HCT116 (cell line): ENCODE results near the gene SPOPL. TPM values are rescaled to one million over a fixed set of nuclear protein-coding genes. Genes with fewer than 3 reads are reported as not detected.

ENCODE experiments used
- ATAC-seq: fragments of 200-7000 bp; cut with Tn5 transposase; 2 replicates; pipeline ENCODE4 v1.9.1; 2020; ENCODE audit warnings: mild to moderate bottlenecking, moderate library complexity
- BruUV-seq: library from RNA; stranded (reverse); fragments of 400-500 nt; replicated peaks from 2 replicates; lab custom pipeline; 2021; lab: Mats Ljungman, UMichigan
- CTCF ChIA-PET: fragments of 300-600 bp; sonication (Branson Sonifier 250); formaldehyde crosslinking; loops from one replicate; lab custom pipeline; 2021; ENCODE audit warnings: antibody characterized with exemption; lab: Charles Lee
- POLR2A ChIA-PET: fragments of 300-600, 350-600 bp; sonication (Branson Sonifier 250); formaldehyde crosslinking; loops from one replicate; lab custom pipeline; 2021; ENCODE audit warnings: antibody characterized with exemption; lab: Charles Lee
- RAD21 ChIA-PET, 2 experiments: fragments of 300-600 bp; sonication (Branson Sonifier 250); formaldehyde crosslinking; loops; one replicate each; lab custom pipeline; 2023; ENCODE audit warnings: low total read pairs in 2 of 2; ENCODE audit not compliant: uncharacterized antibody in 2 of 2, unreplicated experiment in 2 of 2, low non-redundant PET in 1 of 2; lab: Charles Lee
- DNase-seq: peaks from one replicate; pipeline ENCODE4 v3.0.0-alpha.2; 2010; ENCODE audit warnings: low read depth, low spot score
- H2AFZ ChIP-seq: fragments of 200-600 bp; shearing (Covaris generic), sonication (generic); 2 replicates; pipeline ENCODE4 v1.6.1; 2017; ENCODE audit warnings: low read depth, mixed run types, mixed read lengths, antibody characterized with exemption, low read length; ENCODE audit not compliant: poor library complexity, severe bottlenecking
- H3K27ac ChIP-seq: 2 replicates; pipeline ENCODE4 v1.5.1; 2012; ENCODE audit warnings: low read depth, low read length
- H3K27me3 ChIP-seq: fragments of 200-600 bp; sonication (generic); 2 replicates; pipeline ENCODE4 v1.6.1; 2016; ENCODE audit warnings: mixed run types, low read length, mixed read lengths; ENCODE audit not compliant: insufficient read depth
- H3K36me3 ChIP-seq, 2 experiments: fragments of 200-500 bp in 1 of 2; fragments of 200-600 bp in 1 of 2; sonication (Bioruptor generic) in 1 of 2; sonication (generic) in 1 of 2; 2 replicates each; pipeline versions ENCODE4 v1.5.1 to v1.6.1; 2014 to 2016; ENCODE audit warnings: low read length in 2 of 2, inconsistent platforms in 1 of 2, mixed read lengths in 1 of 2, mixed run types in 1 of 2; ENCODE audit not compliant: insufficient read depth in 2 of 2, control insufficient read depth in 1 of 2
- H3K4me1 ChIP-seq, 2 experiments: fragments of 200-600 bp in 1 of 2; sonication (generic) in 1 of 2; 2 replicates each; pipeline versions ENCODE4 v1.5.1 to v1.6.1; 2012 to 2017; ENCODE audit warnings: low read length in 2 of 2, inconsistent platforms in 1 of 2, mild to moderate bottlenecking in 1 of 2, mixed read lengths in 1 of 2, mixed run types in 1 of 2, moderate library complexity in 1 of 2; ENCODE audit not compliant: insufficient read depth in 2 of 2, control insufficient read depth in 1 of 2
- H3K4me2 ChIP-seq: fragments of 200-600 bp; sonication (generic); 2 replicates; pipeline ENCODE4 v1.6.1; 2017; ENCODE audit warnings: mixed run types, low read length, mixed read lengths
- H3K4me3 ChIP-seq, 2 experiments: fragments of 200-600 bp in 1 of 2; sonication (generic) in 1 of 2; replicated peaks in 1 of 2; 2 replicates each; pipeline ENCODE4 v1.5.1; 2011 to 2016; ENCODE audit warnings: low read length in 2 of 2, control low read depth in 1 of 2, low read depth in 1 of 2, mild to moderate bottlenecking in 1 of 2, mixed read lengths in 1 of 2, mixed run types in 1 of 2
- H3K79me2 ChIP-seq: fragments of 200-600 bp; sonication (generic); 2 replicates; pipeline ENCODE4 v1.6.1; 2017; ENCODE audit warnings: mild to moderate bottlenecking, mixed run types, low read length, moderate library complexity, mixed read lengths; ENCODE audit not compliant: insufficient read depth
- H3K9ac ChIP-seq: fragments of 200-600 bp; sonication (generic); 2 replicates; pipeline ENCODE4 v1.6.1; 2016; ENCODE audit warnings: low read length, mixed read lengths
- H3K9me2 ChIP-seq: fragments of 200-600 bp; sonication (generic), shearing (Covaris generic); 2 replicates; pipeline ENCODE4 v1.6.1; 2017; ENCODE audit warnings: mixed run types, mild to moderate bottlenecking, moderate library complexity; ENCODE audit not compliant: insufficient read depth
- H3K9me3 ChIP-seq, 2 experiments: fragments of 200-500 bp in 1 of 2; fragments of 200-600 bp in 1 of 2; sonication (Bioruptor generic) in 1 of 2; sonication (generic) in 1 of 2; 2 replicates each; pipeline ENCODE4 v1.6.1; 2014 to 2017; ENCODE audit warnings: low read length in 2 of 2, mixed read lengths in 2 of 2, inconsistent platforms in 1 of 2, low read depth in 1 of 2, mild to moderate bottlenecking in 1 of 2, mixed run types in 1 of 2, moderate library complexity in 1 of 2; ENCODE audit not compliant: control insufficient read depth in 1 of 2, insufficient read depth in 1 of 2
- H4K20me1 ChIP-seq: fragments of 200-600 bp; sonication (generic), shearing (Covaris generic); 2 replicates; pipeline ENCODE4 v1.6.1; 2017; ENCODE audit warnings: mixed run types, mild to moderate bottlenecking, moderate library complexity; ENCODE audit not compliant: insufficient read depth
- CBX3 ChIP-seq: IDR thresholded peaks from 2 replicates; pipeline ENCODE4 v1.6.1; 2012; ENCODE audit warnings: low read depth
- CEBPB ChIP-seq: IDR thresholded peaks from 2 replicates; pipeline ENCODE4 v1.6.1; 2012; ENCODE audit warnings: low read depth
- JUND ChIP-seq: IDR thresholded peaks from 2 replicates; pipeline ENCODE4 v1.6.1; 2012
- POLR2AphosphoS5 ChIP-seq: IDR thresholded peaks from 2 replicates; pipeline ENCODE4 v1.6.1; 2011; ENCODE audit warnings: mild to moderate bottlenecking, low read depth, low read length, moderate library complexity
- REST ChIP-seq: IDR thresholded peaks from 2 replicates; pipeline ENCODE4 v1.6.1; 2012; ENCODE audit warnings: low read depth
- SP1 ChIP-seq: IDR thresholded peaks from 2 replicates; pipeline ENCODE4 v1.6.1; 2012; ENCODE audit warnings: low read depth
- YY1 ChIP-seq: IDR thresholded peaks from 2 replicates; pipeline ENCODE4 v1.6.1; 2011; ENCODE audit warnings: low read length, low read depth, moderate library complexity, mild to moderate bottlenecking; ENCODE audit not compliant: insufficient replicate concordance; ENCODE audit errors: extremely low read depth
- ZBTB33 ChIP-seq: IDR thresholded peaks from 2 replicates; pipeline ENCODE4 v1.6.1; 2011; ENCODE audit warnings: mild to moderate bottlenecking, low read length, moderate library complexity; ENCODE audit not compliant: insufficient replicate concordance; ENCODE audit errors: extremely low read depth
- ZFX ChIP-seq: fragments of 450-650 bp; IDR thresholded peaks from 2 replicates; pipeline ENCODE4 v1.6.1; 2017
- intact Hi-C: fragments of 100-400 bp; cut with micrococcal nuclease; formaldehyde crosslinking; loops from 2 replicates; pipeline ENCODE4 v1.10.0; 2022
- total RNA-seq: library from RNA; stranded (reverse); gene quantifications from one replicate; pipeline ENCODE4 v1.2.1, GENCODE V29; 2021; ENCODE audit not compliant: unreplicated experiment

The SPOPL gene
- total RNA-seq, 1 experiment from 2014 or later, result 48.3 TPM

- no TSS peak for BruUV-seq
- H3K9me3 ChIP-seq, result no peaks in the 10 kb centered on the region
- no peak overlapping the region for H3K4me3 ChIP-seq
- intact Hi-C loops, result no loop called here
- POLR2A ChIA-PET, result no interaction called here
- DNase-seq (no peak), ATAC-seq (no peak)
- H3K4me2 ChIP-seq, result no peak overlapping the region
- RAD21 ChIA-PET, result no interaction called here
- H3K9ac ChIP-seq, result no peak overlapping the region
- no peaks in the 10 kb centered on the region for H3K79me2 ChIP-seq
- CTCF ChIA-PET, result no interaction called here
- H3K9me2 ChIP-seq, result no peaks in the 10 kb centered on the region
- no peaks in the 10 kb centered on the region for H3K36me3 ChIP-seq
- H2AFZ ChIP-seq, result no peak overlapping the region
- H3K27me3 ChIP-seq, result no peaks in the 10 kb centered on the region
- H3K4me1 ChIP-seq, result peaks cover 0 to 10% of the 10 kb centered on the region in 2 experiments; a peak in 1 of 4 replicates
- no peaks in the 10 kb centered on the region for H4K20me1 ChIP-seq
- H3K27ac ChIP-seq, result no peak overlapping the region
- TF ChIP-seq YY1, result no peak
- no peak for TF ChIP-seq CEBPB
- no peak for TF ChIP-seq SP1
Measured at GRCh38 chr2:138618971-138619370, 117.4 kb downstream of the SPOPL start.

GRCh38 chr2:138620431-138620830 lies 118.9 kb downstream of the SPOPL start:
- Histone ChIP-seq H3K4me2 (no peak overlapping the region), H3K4me3 (no peak overlapping the region), H3K9me2 (no peaks in the 10 kb centered on the region), H3K9ac (no peak overlapping the region), H3K27me3 (no peaks in the 10 kb centered on the region), H3K9me3 (no peaks in the 10 kb centered on the region), H2AFZ (no peak overlapping the region), H3K27ac (no peak overlapping the region), H3K79me2 (no peaks in the 10 kb centered on the region), H4K20me1 (no peaks in the 10 kb centered on the region), H3K36me3 (no peaks in the 10 kb centered on the region), H3K4me1 (peaks cover 0 to 6% of the 10 kb centered on the region in 2 experiments; a peak in 1 of 4 replicates)
- no TSS peak for BruUV-seq
- CTCF ChIA-PET, result no interaction called here
- ATAC-seq (no peak), DNase-seq (no peak)
- TF ChIP-seq ZFX (no peak), ZBTB33 (no peak), REST (no peak), POLR2AphosphoS5 (no peak), JUND (no peak), CBX3 (no peak)
- intact Hi-C loops, result no loop called here
- POLR2A ChIA-PET, result no interaction called here
- RAD21 ChIA-PET, result no interaction called here
